Activated CD8-positive, alpha-beta memory T cell treated with anti-CD3 and anti-CD28 coated beads for 4 hours (primary cell): Measurements from ENCODE around the gene VPS37C.

Experiments used
- DNase-seq, 2 donors: peaks; one replicate each; pipeline ENCODE4 v3.0.0-alpha.2; 2020; ENCODE audit warnings: low read depth in 2 of 2

The VPS37C gene

GRCh38 chr11:61118004-61118403 lies 43.2 kb downstream of the VPS37C start:
- no peak for DNase-seq

GRCh38 chr11:61117168-61117520 lies 44.1 kb downstream of the VPS37C start:
- DNase-seq = no peak

GRCh38 chr11:61116426-61117167 lies 44.6 kb downstream of the VPS37C start:
- DNase-seq = no peak

- no peak for DNase-seq
Observed at GRCh38 chr11:61115498-61116224, 45.6 kb downstream of the VPS37C start.

- DNase-seq = no peak
Observed at GRCh38 chr11:61114913-61115312, 46.3 kb downstream of the VPS37C start.

- no peak for DNase-seq
Observed at GRCh38 chr11:61113201-61113600, 48.0 kb downstream of the VPS37C start.

GRCh38 chr11:61112575-61112974 lies 48.7 kb downstream of the VPS37C start:
- DNase-seq = no peak

- no peak for DNase-seq
Observed at GRCh38 chr11:61111786-61112517, 49.3 kb downstream of the VPS37C start.

GRCh38 chr11:61111050-61111435 lies 50.2 kb downstream of the VPS37C start:
- no peak for DNase-seq

GRCh38 chr11:61110255-61111049 lies 50.8 kb downstream of the VPS37C start:
- no peak for DNase-seq

- DNase-seq = no peak
Observed at GRCh38 chr11:61109671-61110070, 51.6 kb downstream of the VPS37C start.

- DNase-seq = no peak
Observed at GRCh38 chr11:61108847-61109585, 52.2 kb downstream of the VPS37C start.

GRCh38 chr11:61107888-61108287 lies 53.3 kb downstream of the VPS37C start:
- no peak for DNase-seq

GRCh38 chr11:61106894-61107470 lies 54.2 kb downstream of the VPS37C start:
- no peak for DNase-seq

- no peak for DNase-seq
Observed at GRCh38 chr11:61106296-61106695, 54.9 kb downstream of the VPS37C start.

GRCh38 chr11:61104963-61105362 lies 56.3 kb downstream of the VPS37C start:
- DNase-seq = no peak

GRCh38 chr11:61103851-61104423 lies 57.3 kb downstream of the VPS37C start:
- DNase-seq = no peak

GRCh38 chr11:61102667-61103571 lies 58.3 kb downstream of the VPS37C start:
- DNase-seq = no peak

GRCh38 chr11:61098778-61099177 lies 62.4 kb downstream of the VPS37C start:
- no peak for DNase-seq
